HG02610 (cell line): ENCODE measurements around the gene ADGRF1.
"Not testable (repeated sequence)": the region's sequence is repeated elsewhere in the genome, so short reads cannot be mapped to it uniquely, and the experiment has no call there.

Experiments used
- ATAC-seq: cut with Tn5 transposase; IDR thresholded peaks from one replicate; pipeline ENCODE4 v1.9.1; 2021; ENCODE audit warnings: mild to moderate bottlenecking, moderate library complexity; ENCODE audit not compliant: unreplicated experiment

ADGRF1 gene

GRCh38 chr6:47042275-47042791 lies at the start of gene ADGRF1:
TSS of gene ADGRF1 (minus strand) at chr6:47042332. CDS start at chr6:47029061, 13,271 bp downstream.
- no peak for ATAC-seq

GRCh38 chr6:47090881-47091280 lies 48.7 kb upstream of the ADGRF1 start:
- ATAC-seq = no peak

GRCh38 chr6:47089473-47089872 lies 47.3 kb upstream of the ADGRF1 start:
- ATAC-seq = not testable (repeated sequence)

- no peak for ATAC-seq
Measured at GRCh38 chr6:47086051-47086770, 44.1 kb upstream of the ADGRF1 start.

GRCh38 chr6:47084610-47085009 lies 42.5 kb upstream of the ADGRF1 start:
- no peak for ATAC-seq

DNA sequence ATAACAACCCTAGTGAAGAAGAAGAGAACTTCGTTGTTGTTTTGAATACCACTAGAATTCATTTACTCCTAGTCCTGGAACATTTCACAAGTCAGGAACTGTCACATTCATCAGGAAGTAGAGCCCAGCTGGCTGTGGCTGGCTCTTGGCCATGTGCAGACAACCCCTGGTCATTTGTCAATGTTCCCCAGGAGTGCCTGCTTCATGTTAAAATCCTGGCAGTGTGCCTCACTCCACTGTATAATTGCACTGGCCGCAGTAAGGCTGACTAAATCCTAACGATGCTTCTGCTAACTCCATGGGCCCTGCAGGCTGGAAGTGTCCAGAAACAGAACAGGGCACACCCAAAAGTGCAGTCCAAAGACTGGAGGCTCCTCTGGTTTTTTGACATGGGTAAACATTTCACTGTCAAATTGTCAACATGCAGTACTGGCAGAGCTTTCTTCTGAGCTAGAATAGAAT lies 41.5 kb upstream of the ADGRF1 start:
- no peak for ATAC-seq

GRCh38 chr6:47080083-47080596 lies 38.0 kb upstream of the ADGRF1 start:
- ATAC-seq = no peak

DNA sequence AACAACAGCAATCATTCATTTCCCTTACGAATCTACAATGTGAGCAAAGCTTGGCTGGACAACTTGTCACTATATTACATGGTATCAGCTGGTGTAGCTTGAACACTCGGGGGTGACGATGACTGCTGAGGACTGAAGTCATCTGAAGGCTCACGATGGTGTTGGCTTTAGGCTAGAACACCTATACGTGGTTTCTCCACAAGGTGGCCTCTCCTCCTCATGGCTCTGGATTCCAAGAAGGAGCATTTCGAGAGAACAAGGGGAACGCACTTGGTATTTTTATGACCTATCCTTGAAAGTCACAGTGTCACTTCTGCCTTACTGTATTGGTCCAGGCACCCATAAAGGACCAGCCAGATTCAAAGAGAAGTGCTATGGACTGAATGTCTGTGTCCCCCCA lies 37.5 kb upstream of the ADGRF1 start:
- ATAC-seq = no peak

DNA sequence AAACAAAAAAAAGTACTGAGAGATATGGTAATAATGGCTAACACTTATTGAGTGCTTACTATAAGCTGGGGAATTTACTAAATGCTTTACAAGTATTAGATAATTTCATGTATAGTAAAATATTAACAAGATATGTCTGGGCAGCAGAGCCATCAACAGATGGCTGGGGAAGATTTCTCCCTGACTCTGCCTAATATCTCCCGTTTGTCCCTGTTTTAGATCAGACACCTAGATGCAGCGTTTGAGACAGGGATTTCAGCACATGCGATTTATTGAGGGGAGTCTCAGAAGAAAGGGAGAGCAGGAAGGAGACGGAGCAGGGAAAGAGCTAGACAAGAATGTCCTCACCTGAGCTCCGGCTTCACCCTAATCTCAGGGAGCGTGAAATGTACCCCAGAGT lies 36.9 kb upstream of the ADGRF1 start:
- no peak for ATAC-seq

- ATAC-seq = no peak
Measured at GRCh38 chr6:47076422-47077344, 34.6 kb upstream of the ADGRF1 start.

DNA sequence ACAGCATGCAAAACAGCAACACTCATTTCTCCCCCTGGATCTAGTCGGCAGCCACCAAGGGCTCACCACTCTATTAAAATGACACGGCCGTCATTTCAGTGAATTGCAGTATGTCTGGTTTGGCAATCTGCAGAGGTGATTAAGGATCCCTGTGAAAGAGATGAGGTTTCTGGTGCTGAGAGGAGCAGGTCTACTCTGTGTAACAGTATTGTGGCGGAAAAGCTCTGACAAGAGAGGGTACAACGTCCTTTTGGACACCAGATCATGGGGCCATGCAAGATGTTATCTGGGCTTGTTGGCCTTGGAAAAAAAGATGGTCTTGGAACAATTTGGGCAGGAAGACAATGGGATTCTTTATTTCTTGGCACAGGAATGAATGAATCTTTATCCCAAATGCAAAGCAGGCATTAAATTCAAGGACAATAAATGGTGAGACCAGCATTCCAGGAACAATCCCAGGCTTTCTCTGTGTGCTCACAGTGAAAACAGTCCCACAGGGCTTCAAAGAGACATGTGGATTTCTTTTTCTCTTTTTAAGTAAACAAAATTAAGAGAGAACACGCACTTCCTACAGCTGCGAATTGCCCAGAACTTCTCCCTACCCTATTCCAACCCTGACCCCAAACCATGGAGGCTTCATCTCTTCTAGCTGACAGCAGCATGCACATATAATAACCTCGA lies 33.7 kb upstream of the ADGRF1 start:
- ATAC-seq = no peak

GRCh38 chr6:47075168-47075567 lies 33.0 kb upstream of the ADGRF1 start:
- ATAC-seq = no peak

GRCh38 chr6:47073125-47074110 lies 31.3 kb upstream of the ADGRF1 start:
- no peak for ATAC-seq

GRCh38 chr6:47072667-47073066 lies 30.5 kb upstream of the ADGRF1 start:
- ATAC-seq = no peak

DNA sequence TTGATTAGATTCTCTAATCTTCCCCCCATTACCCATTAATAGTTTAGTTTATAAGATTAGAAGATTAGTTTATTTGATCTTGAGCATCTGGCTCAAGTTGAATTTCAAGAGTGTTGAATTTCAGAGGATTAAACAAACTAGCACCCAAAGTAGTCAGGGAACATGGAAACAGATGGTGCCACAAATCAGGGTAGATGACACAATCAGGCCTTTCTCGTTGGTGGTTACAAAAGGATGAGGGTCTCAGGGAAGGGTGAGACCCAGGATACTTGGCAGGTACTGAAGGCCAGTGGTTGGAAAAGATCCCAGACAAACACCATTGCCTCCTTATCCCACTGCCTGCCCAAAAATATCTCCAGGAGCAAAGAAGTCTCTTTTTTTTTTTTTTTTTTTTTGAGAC lies 29.5 kb upstream of the ADGRF1 start:
- no peak for ATAC-seq

DNA sequence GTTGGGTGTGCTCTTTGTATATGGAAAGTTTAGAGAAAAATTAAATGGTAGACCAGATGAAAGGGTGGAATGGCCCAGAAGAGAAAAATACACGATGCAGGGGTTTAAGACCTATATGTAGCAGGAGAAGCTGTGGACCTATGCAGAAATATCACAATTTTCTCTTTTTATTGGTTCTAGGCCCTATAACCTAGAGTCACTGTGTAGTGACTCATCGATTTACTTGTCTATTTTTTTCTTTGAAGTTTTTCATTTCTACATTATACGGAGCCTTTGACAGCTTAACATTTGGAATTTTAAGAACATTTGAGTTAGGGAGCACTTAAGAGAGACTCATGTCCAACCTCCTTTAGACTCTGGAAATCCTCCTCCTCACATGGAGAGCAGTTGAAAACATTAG lies 28.3 kb upstream of the ADGRF1 start:
- ATAC-seq = no peak

DNA sequence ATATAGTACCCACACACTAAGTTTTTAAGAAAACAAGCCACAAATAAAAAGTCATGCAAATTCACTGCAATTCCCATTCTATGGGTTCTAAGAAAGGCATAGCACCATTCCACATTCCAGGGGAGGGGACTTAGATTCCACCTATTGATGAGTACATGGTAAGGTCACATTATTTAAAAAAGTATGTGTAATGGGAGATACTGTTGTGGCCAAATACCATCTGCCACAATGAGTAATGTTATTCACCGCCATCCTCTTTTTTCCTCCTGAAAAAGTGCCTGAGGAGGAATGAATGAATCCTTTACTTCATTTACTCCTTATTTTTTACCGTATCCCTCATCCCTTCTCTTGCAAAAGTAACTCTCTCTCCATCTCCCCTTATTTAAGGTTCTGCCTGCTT lies 27.0 kb upstream of the ADGRF1 start:
- no peak for ATAC-seq

DNA sequence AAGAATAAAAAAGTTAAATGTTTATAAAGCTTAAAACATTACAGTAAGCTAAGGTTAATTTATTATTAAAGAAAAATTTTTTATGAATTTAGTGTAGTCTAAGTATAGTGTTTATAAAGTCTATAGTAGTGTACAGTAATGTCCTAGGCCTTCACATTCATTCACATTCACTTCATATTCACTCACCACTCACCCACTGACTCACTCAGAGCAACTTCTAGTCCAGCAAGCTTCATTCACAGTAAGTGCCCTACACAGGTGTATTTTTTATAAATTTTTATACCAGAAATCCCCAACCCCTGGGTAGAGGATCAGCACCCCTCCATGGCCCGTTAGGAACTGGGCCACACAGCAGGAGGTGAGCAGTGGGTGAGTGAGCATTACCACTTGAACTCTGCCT lies 24.3 kb upstream of the ADGRF1 start:
- ATAC-seq = no peak

DNA sequence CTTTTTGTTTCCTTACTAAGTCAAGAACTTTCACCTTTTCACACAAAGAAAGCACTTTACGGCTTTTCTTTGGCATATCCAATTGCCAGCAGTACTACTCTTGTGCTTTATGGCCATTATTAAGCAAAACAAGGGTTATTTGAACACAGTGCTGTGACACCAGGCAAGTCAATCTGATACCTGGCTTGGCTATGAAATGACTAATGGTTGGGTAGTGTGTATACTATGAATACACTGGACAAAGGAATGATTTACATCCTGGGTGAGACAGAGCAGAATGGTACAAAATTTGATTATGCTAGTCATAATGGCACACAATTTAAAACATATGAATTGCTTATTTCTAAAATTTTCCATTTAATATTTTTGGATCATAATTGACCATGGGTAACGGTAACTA lies 22.1 kb upstream of the ADGRF1 start:
- peak; percentile 81 for ATAC-seq

- ATAC-seq = no peak
Measured at GRCh38 chr6:47062346-47062745, 20.2 kb upstream of the ADGRF1 start.
